ENCODE measurements around the gene BCL2L11. TPM values are rescaled to one million over a fixed set of nuclear protein-coding genes. Genes with fewer than 3 reads are reported as not detected.

Gene BCL2L11
- polyA plus RNA-seq, 1 experiment: 4.2 TPM

DNA sequence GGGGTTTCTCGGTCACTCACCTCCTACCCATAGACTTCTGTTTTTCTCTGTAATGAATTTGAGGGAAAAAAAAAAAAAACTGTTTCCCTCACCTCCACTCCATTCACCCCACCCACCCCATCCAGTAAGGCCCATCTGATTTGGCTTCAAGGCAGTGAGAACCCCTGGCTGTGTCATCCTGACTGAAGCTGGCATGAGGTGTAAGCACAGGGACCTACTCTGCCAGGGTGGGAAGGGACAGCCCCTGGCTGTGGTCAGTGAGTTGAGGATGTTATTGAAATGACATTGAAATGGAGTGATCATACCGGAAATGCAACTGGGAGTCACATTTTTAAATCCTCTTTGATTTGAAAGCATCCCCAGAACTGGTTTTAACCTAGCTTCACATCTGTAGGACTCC lies 19.1 kb upstream of the BCL2L11 start:
- ChIA-PET POLR2A (no interaction called here), CTCF (no interaction called here)

DNA sequence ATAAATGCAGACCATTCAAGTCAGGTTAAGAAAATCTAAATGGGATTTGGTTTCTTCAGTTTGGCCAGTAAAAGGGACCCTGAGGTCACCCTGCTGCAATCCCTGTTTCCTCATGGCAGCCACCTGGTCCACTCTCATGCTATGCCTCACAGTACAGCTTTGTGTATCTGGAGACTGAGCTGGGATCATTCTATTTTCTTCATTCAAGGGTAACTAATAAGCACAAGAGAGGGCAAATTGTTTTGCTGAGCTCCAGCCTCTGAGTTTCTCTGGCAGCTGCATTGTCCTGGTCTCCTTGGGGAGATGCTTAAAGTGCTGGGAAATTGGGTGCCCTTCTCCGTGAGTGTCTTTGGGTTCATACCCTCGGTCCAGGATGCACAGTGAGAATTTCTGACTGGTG lies 18.5 kb upstream of the BCL2L11 start:
- no peaks in the 10 kb centered on the region for H3K9me3 ChIP-seq (ENCODE audit: control insufficient read depth, insufficient read depth, low read length)
- ChIA-PET CTCF (no interaction called here), POLR2A (no interaction called here)
- H3K27ac ChIP-seq (ENCODE audit: low read depth, low read length): no peak overlapping the region
- H3K27me3 ChIP-seq (ENCODE audit: control insufficient read depth, insufficient read depth, low read length): peaks cover 16% of the 10 kb centered on the region
- no peak for DNase-seq (ENCODE audit: low read depth, low spot score)
- no peak overlapping the region for H3K4me3 ChIP-seq (ENCODE audit: low read depth, low read length)
- TF ChIP-seq, protein P1, sequence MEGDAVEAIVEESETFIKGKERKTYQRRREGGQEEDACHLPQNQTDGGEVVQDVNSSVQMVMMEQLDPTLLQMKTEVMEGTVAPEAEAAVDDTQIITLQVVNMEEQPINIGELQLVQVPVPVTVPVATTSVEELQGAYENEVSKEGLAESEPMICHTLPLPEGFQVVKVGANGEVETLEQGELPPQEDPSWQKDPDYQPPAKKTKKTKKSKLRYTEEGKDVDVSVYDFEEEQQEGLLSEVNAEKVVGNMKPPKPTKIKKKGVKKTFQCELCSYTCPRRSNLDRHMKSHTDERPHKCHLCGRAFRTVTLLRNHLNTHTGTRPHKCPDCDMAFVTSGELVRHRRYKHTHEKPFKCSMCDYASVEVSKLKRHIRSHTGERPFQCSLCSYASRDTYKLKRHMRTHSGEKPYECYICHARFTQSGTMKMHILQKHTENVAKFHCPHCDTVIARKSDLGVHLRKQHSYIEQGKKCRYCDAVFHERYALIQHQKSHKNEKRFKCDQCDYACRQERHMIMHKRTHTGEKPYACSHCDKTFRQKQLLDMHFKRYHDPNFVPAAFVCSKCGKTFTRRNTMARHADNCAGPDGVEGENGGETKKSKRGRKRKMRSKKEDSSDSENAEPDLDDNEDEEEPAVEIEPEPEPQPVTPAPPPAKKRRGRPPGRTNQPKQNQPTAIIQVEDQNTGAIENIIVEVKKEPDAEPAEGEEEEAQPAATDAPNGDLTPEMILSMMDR (IDR thresholded peaks at IDR 0.05; ENCODE audit: low read depth, low read length): no peak

More for the DNA sequence above, 19.1 kb upstream of the BCL2L11 start:
- no peak for DNase-seq (ENCODE audit: low read depth, low spot score)
- TF ChIP-seq, protein P1 (IDR thresholded peaks at IDR 0.05; ENCODE audit: low read depth, low read length): no peak
- Histone ChIP-seq H3K4me3 (ENCODE audit: low read depth, low read length) (no peak overlapping the region), H3K27ac (ENCODE audit: low read depth, low read length) (no peak overlapping the region), H3K9me3 (ENCODE audit: control insufficient read depth, insufficient read depth, low read length) (no peaks in the 10 kb centered on the region), H3K27me3 (ENCODE audit: control insufficient read depth, insufficient read depth, low read length) (peaks cover 19% of the 10 kb centered on the region)

DNA sequence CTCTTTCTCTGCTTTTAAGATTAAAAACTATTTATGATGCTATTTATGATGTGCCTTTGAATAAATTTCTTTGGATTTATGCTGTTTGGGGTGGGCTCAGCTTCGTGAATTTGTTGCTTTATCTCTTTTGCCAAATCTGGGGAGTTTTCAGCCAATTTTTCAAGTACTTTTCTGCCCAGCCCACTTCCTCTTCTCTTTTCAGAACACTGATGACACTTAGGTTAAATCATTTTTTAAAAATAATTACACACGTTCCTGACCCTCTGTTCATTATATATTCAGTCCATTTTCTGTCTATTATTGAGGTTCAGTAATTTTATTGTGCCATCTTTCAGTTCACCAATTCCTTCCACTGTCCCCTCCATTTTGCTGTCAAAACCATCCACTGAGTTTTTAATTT lies 14.8 kb upstream of the BCL2L11 start:
- Histone ChIP-seq H3K4me3 (ENCODE audit: low read depth, low read length) (no peak overlapping the region), H3K27me3 (ENCODE audit: control insufficient read depth, insufficient read depth, low read length) (peaks cover 6% of the 10 kb centered on the region), H3K27ac (ENCODE audit: low read depth, low read length) (no peak overlapping the region), H3K9me3 (ENCODE audit: control insufficient read depth, insufficient read depth, low read length) (no peaks in the 10 kb centered on the region)
- TF ChIP-seq, protein P1 (IDR thresholded peaks at IDR 0.05; ENCODE audit: low read depth, low read length): no peak
- CTCF ChIA-PET: no interaction called here
- no peak for DNase-seq (ENCODE audit: low read depth, low spot score)
- POLR2A ChIA-PET: no interaction called here

DNA sequence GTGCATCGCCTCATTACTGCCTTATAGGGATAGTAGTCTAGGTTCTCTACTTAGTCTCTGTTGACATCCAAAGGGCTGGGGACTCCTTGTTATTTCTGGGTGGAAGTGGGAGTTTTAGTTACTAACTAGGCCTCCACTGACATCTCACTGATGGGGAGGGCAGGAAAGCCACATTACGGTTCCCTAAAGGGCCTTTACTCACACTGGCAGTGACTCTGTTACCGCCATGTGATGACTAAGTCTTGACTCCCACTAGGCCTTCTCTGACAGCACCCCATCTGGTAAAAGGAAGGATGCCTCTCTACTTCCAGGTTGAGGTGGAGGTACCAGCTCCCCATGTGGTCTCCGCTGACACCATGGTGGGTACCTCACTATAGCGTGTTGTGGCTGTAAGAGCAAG lies 14.0 kb upstream of the BCL2L11 start:
- Histone ChIP-seq H3K9me3 (ENCODE audit: control insufficient read depth, insufficient read depth, low read length) (no peaks in the 10 kb centered on the region), H3K27me3 (ENCODE audit: control insufficient read depth, insufficient read depth, low read length) (peaks cover 6% of the 10 kb centered on the region), H3K27ac (ENCODE audit: low read depth, low read length) (no peak overlapping the region), H3K4me3 (ENCODE audit: low read depth, low read length) (no peak overlapping the region)
- TF ChIP-seq, protein P1 (IDR thresholded peaks at IDR 0.05; ENCODE audit: low read depth, low read length): no peak
- DNase-seq (ENCODE audit: low read depth, low spot score): no peak
- POLR2A ChIA-PET: no interaction called here
- CTCF ChIA-PET: interaction anchor here (0.7 kb wide), 1 partner anchor 47 kb away, joined by 3 read pairs; no protein-coding TSS in a partner anchor

DNA sequence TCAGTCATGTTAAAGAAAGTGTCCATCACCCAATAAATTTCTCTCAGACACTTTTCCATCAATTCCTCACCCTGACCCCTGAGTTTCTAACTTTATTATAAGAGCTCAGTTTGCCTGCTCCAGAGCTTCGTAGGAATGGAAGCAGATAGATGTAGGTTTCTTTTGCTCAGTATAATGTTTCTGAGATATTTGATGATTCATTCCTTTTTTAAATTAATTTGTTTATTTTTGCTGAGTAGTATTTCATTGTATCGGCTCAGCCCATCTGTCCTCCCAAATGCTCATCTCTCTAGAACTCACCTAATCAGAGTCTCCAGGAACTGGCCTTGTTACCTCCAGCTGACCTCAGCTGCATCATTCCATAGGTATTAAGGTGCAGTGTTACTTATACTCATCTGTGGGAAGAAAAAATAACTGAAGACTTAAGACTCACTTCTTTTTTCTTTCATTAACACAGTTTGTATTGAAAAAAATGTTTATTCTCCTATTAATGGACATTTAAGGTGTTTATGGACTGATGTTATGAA lies 11.9 kb upstream of the BCL2L11 start:
- TF ChIP-seq, protein P1 (IDR thresholded peaks at IDR 0.05; ENCODE audit: low read depth, low read length): no peak
- no peak overlapping the region for H3K4me3 ChIP-seq (ENCODE audit: low read depth, low read length)
- H3K9me3 ChIP-seq (ENCODE audit: control insufficient read depth, insufficient read depth, low read length): no peaks in the 10 kb centered on the region
- DNase-seq (ENCODE audit: low read depth, low spot score): no peak
- H3K27ac ChIP-seq (ENCODE audit: low read depth, low read length): no peak overlapping the region
- POLR2A ChIA-PET: no interaction called here
- CTCF ChIA-PET: no interaction called here
- peaks cover 14% of the 10 kb centered on the region for H3K27me3 ChIP-seq (ENCODE audit: control insufficient read depth, insufficient read depth, low read length)
